HEK293 (cell line): ENCODE data around the gene UCN2.

Source experiments
- CTCF ChIA-PET: fragments of 350-600 bp; formaldehyde crosslinking; extraction: SDS; loops from one replicate; lab custom pipeline; 2021; ENCODE audit warnings: antibody characterized with exemption; lab: Yijun Ruan, JAX
- POLR2A ChIA-PET: fragments of 300-600 bp; formaldehyde crosslinking; extraction: SDS; loops from one replicate; lab custom pipeline; 2020; ENCODE audit warnings: antibody characterized with exemption, inconsistent platforms; lab: Yijun Ruan, JAX
- H3K27ac ChIP-seq: fragments of 200-500 bp; sonication (Bioruptor generic); 2 replicates; pipeline ENCODE4 v1.5.1; 2014; ENCODE audit warnings: low read depth, low read length, control low read depth, inconsistent platforms; ENCODE audit errors: extremely low read depth
- H3K36me3 ChIP-seq, 2 experiments: fragments of 200-500 bp in 1 of 2; sonication (Bioruptor generic) in 1 of 2; 1 replicate in 1 of 2; 2 replicates in 1 of 2; pipeline ENCODE4 v1.5.1; 2014 to 2017; ENCODE audit warnings: inconsistent platforms in 2 of 2, low read length in 2 of 2; ENCODE audit not compliant: control insufficient read depth in 2 of 2, insufficient read depth in 1 of 2
- H3K4me1 ChIP-seq: fragments of 200-500 bp; sonication (Bioruptor generic); 2 replicates; pipeline ENCODE4 v1.5.1; 2014; ENCODE audit warnings: mild to moderate bottlenecking, low read length, inconsistent platforms; ENCODE audit not compliant: control insufficient read depth, insufficient read depth
- H3K4me3 ChIP-seq: 2 replicates; pipeline ENCODE4 v1.5.1; 2011; ENCODE audit warnings: low read depth, mild to moderate bottlenecking, control low read depth, low read length, moderate library complexity
- H3K9me3 ChIP-seq: fragments of 200-500 bp; sonication (Bioruptor generic); 2 replicates; pipeline ENCODE4 v1.5.1; 2014; ENCODE audit warnings: low read depth, low read length, inconsistent platforms; ENCODE audit not compliant: control insufficient read depth, insufficient read depth
- HOXC10 ChIP-seq: sonication (generic); formaldehyde crosslinking; IDR thresholded peaks from 2 replicates; pipeline ENCODE4 v1.8.1; 2023; ENCODE audit warnings: mild to moderate bottlenecking, missing genetic modification reagents
- KLF10 ChIP-seq: fragments of 450-650 bp; IDR thresholded peaks from 2 replicates; pipeline ENCODE4 v1.5.1; 2018; ENCODE audit warnings: missing biosample characterization, mild to moderate bottlenecking, missing genetic modification characterization
- MEIS1 ChIP-seq: sonication (generic); formaldehyde crosslinking; IDR thresholded peaks from 2 replicates; pipeline ENCODE4 v1.8.1; 2022; ENCODE audit warnings: missing genetic modification reagents, mild to moderate bottlenecking, borderline replicate concordance
- YY2 ChIP-seq: fragments of 450-650 bp; formaldehyde crosslinking; IDR thresholded peaks from 2 replicates; pipeline ENCODE4 v1.5.1; 2016; ENCODE audit warnings: missing biosample characterization, missing genetic modification characterization
- ZNF202 ChIP-seq: fragments of 450-650 bp; formaldehyde crosslinking; IDR thresholded peaks from 2 replicates; pipeline ENCODE4 v1.5.1; 2016; ENCODE audit warnings: missing biosample characterization, missing genetic modification characterization, borderline replicate concordance
- ZNF274 ChIP-seq, 2 experiments: fragments of 200-500 bp in 1 of 2; fragments of 450-650 bp in 1 of 2; sonication (Bioruptor generic) in 1 of 2; formaldehyde crosslinking in 1 of 2; IDR thresholded peaks; 2 replicates each; pipeline versions ENCODE4 v1.5.1 to v1.6.1; 2014 to 2016; ENCODE audit warnings: borderline replicate concordance in 1 of 2, inconsistent platforms in 1 of 2, low read length in 1 of 2, missing biosample characterization in 1 of 2, missing genetic modification characterization in 1 of 2
- ZNF324 ChIP-seq: fragments of 450-650 bp; formaldehyde crosslinking; IDR thresholded peaks from 2 replicates; pipeline ENCODE4 v1.5.1; 2016; ENCODE audit warnings: missing biosample characterization, missing genetic modification characterization
- ZNF366 ChIP-seq: fragments of 450-650 bp; formaldehyde crosslinking; conservative IDR thresholded peaks from 2 replicates; pipeline ENCODE4 v1.5.1; 2016; ENCODE audit warnings: missing biosample characterization, missing genetic modification characterization
- ZNF404 ChIP-seq: fragments of 450-650 bp; formaldehyde crosslinking; IDR thresholded peaks from 2 replicates; pipeline ENCODE4 v1.5.1; 2017; ENCODE audit warnings: missing biosample characterization, missing genetic modification characterization
- ZNF449 ChIP-seq: fragments of 450-650 bp; formaldehyde crosslinking; IDR thresholded peaks from 2 replicates; pipeline ENCODE4 v1.5.1; 2017; ENCODE audit warnings: missing biosample characterization, mild to moderate bottlenecking, missing genetic modification characterization, moderate library complexity
- ZNF585B ChIP-seq: fragments of 450-650 bp; formaldehyde crosslinking; IDR thresholded peaks from 2 replicates; pipeline ENCODE4 v1.5.1; 2016; ENCODE audit warnings: missing biosample characterization, missing genetic modification characterization
- ZNF654 ChIP-seq: fragments of 450-650 bp; formaldehyde crosslinking; IDR thresholded peaks from 2 replicates; pipeline ENCODE4 v1.5.1; 2016; ENCODE audit warnings: low read depth, missing biosample characterization, missing genetic modification characterization
- ZNF701 ChIP-seq: fragments of 450-650 bp; formaldehyde crosslinking; IDR thresholded peaks from 2 replicates; pipeline ENCODE4 v1.5.1; 2016; ENCODE audit warnings: missing biosample characterization, missing genetic modification characterization
- ZSCAN23 ChIP-seq: fragments of 450-650 bp; formaldehyde crosslinking; IDR thresholded peaks from 2 replicates; pipeline ENCODE4 v1.5.1; 2016; ENCODE audit warnings: missing biosample characterization, missing genetic modification characterization
- TF ChIP-seq, protein P1 (sequence below): fragments of 450-650 bp; formaldehyde crosslinking; IDR thresholded peaks from 2 replicates; pipeline ENCODE4 v1.5.1; 2016; ENCODE audit warnings: missing biosample characterization, missing genetic modification characterization, borderline replicate concordance

The UCN2 gene

DNA sequence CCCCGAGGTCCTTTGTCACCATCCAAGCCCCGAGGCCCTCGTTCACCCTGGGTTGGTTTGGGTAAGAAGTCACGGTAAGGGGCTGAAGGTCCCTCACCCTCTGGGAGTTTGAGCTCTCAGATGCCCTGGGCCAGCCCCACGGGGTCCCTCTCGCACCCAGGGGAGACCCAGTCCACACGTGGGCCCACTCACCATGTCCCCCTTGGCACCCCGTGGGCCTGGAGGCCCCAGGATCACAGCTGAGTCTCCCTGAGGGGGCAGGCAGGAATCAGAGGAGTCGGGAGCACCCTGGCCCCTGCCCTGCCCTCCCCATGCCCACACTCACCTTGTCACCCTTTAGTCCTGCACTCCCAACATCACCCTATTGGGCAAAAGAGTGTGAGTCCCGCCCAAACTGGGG lies 5.8 kb upstream of the UCN2 start (continued):
- TF ChIP-seq ZNF324 (tag by site-specific recombination): no peak
- TF ChIP-seq ZNF202 (tag by site-specific recombination): no peak
- TF ChIP-seq ZSCAN23 (tag by site-specific recombination): no peak
- TF ChIP-seq, protein P1, sequence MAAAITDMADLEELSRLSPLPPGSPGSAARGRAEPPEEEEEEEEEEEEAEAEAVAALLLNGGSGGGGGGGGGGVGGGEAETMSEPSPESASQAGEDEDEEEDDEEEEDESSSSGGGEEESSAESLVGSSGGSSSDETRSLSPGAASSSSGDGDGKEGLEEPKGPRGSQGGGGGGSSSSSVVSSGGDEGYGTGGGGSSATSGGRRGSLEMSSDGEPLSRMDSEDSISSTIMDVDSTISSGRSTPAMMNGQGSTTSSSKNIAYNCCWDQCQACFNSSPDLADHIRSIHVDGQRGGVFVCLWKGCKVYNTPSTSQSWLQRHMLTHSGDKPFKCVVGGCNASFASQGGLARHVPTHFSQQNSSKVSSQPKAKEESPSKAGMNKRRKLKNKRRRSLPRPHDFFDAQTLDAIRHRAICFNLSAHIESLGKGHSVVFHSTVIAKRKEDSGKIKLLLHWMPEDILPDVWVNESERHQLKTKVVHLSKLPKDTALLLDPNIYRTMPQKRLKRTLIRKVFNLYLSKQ (tag by site-specific recombination): no peak
- TF ChIP-seq MEIS1 (CRISPR knock-in tag): no peak
- no peak for TF ChIP-seq ZNF701
- TF ChIP-seq ZNF274 (IDR thresholded peaks at IDR 0.05; ENCODE audit: low read length): no peak
- TF ChIP-seq ZNF274 (tag by site-specific recombination; IDR thresholded peaks at IDR 0.05; ENCODE audit: borderline replicate concordance): no peak

- Histone ChIP-seq H3K27ac (no peak overlapping the region), H3K4me1 (no peaks in the 10 kb centered on the region), H3K9me3 (no peaks in the 10 kb centered on the region), H3K36me3 (no peaks in the 10 kb centered on the region), H3K4me3 (no peak overlapping the region)
- ChIA-PET CTCF (no interaction called here), POLR2A (no interaction called here)
- no peak for TF ChIP-seq KLF10 (tag by site-specific recombination)
- no peak for TF ChIP-seq ZNF654 (tag by site-specific recombination)
Measured at GRCh38 chr3:48568476-48568875, 4.9 kb upstream of the UCN2 start.

- Histone ChIP-seq H3K9me3 (no peaks in the 10 kb centered on the region), H3K4me1 (no peaks in the 10 kb centered on the region), H3K4me3 (no peak overlapping the region), H3K27ac (no peak overlapping the region), H3K36me3 (no peaks in the 10 kb centered on the region)
- ChIA-PET CTCF (interaction anchor here (0.6 to 0.7 kb wide), 2 partner anchors 69 to 1288 kb away, joined by 3 read pairs; no protein-coding TSS in a partner anchor), POLR2A (no interaction called here)
- no peak for TF ChIP-seq HOXC10 (CRISPR knock-in tag)
- no peak for TF ChIP-seq YY2 (tag by site-specific recombination)
- no peak for TF ChIP-seq ZNF366 (tag by site-specific recombination)
- no peak for TF ChIP-seq ZNF404 (tag by site-specific recombination)
Measured at GRCh38 chr3:48567500-48567899, 3.9 kb upstream of the UCN2 start.

DNA sequence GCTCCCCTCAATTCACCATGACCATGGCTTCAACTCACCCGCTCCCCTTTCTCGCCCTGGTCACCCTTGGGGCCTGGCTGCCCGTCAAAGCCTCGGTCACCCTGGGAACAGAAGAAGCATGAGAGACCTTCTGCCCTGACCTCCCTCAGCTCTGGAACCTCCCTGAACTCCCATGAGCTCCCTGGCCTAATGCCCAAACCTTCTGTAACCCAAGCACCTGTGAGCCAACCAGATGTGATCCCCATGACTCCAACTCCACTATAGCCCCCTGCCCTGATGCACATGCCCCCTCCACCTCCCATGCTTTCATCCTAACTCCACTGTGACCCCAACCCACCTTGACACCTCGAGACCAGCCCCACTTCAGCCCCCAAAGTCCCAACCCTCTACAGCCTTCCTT lies 3.5 kb upstream of the UCN2 start:
- H3K36me3 ChIP-seq: no peaks in the 10 kb centered on the region
- no peak overlapping the region for H3K27ac ChIP-seq
- H3K4me3 ChIP-seq: no peak overlapping the region
- ChIA-PET CTCF (interaction anchor here (0.6 to 0.7 kb wide), 2 partner anchors 69 to 1288 kb away, joined by 3 read pairs; no protein-coding TSS in a partner anchor), POLR2A (no interaction called here)
- H3K4me1 ChIP-seq: no peaks in the 10 kb centered on the region
- H3K9me3 ChIP-seq: no peaks in the 10 kb centered on the region
- TF ChIP-seq ZNF449 (no peak), ZNF585B (peak; percentile 20; the same call in 1 of the 2 replicates)
